Activated T-cell treated with anti-CD3 and anti-CD28 coated beads, Interleukin-2, amount 50 U/mL, for 1 hour (primary cell): ENCODE data around the gene TMEM25.
A peak's percentile ranks its signal among the peaks of the same experiment; 100 is the strongest.
"Not testable (repeated sequence)": the region's sequence is repeated elsewhere in the genome, so short reads cannot be mapped to it uniquely, and the experiment has no call there.

Experiments
- DNase-seq: peaks from one replicate; pipeline ENCODE4 v3.0.0-alpha.2; 2020

TMEM25 gene

GRCh38 chr11:118530683-118531596, at the start of gene TMEM25:
Gene TMEM25 (plus strand): TSS chr11:118531192. CDS start chr11:118531802, 610 bp downstream.
- DNase-seq: peak; percentile 81

GRCh38 chr11:118481238-118481637, 49.8 kb upstream of the TMEM25 start:
- not testable (repeated sequence) for DNase-seq

DNA sequence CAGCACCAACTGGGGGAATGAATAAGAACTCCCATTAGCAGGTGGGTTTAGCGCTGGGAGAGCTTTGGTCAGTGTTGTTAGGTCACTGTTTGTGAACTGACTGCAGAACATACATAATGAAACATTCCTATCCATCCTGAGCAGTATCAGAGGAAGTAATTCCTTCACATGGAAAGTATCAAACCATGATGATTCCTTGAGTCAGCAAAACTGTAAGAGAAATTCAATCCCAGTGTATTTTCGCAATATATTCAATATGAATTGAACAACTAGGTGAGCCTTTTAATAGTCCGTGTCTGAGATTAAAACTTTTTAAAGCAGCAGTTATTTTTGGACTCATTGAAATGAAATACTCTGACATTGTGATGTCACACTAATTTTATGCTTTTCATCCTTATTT, 46.6 kb upstream of the TMEM25 start:
- DNase-seq: no peak

GRCh38 chr11:118485273-118485672, 45.7 kb upstream of the TMEM25 start:
- DNase-seq: no peak

DNA sequence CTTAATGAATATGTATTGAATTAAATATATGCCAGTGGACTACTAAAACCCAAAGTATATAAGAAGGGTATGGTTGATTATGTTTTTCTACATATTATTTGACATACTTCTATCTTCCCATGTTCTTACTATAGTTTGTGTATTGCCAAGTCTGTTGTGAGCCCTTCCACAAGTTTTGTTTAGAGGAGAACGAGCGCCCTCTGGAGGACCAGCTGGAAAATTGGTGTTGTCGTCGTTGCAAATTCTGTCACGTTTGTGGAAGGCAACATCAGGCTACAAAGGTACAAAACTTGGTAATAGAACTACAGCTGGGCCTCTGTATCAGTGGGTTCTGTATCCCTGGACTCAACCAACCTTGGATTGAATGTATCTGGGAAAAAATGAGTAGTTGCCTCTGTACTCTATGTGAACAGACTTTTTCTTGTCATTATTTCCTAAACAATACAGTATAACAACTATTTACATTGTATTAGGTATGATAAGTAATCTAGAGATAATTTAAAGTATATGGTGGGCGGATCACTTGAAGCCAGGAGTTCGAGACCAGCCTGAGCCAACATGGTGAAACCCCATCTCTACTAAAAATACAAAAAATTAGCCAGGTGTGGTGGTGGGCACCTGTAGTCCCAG, 42.4 kb upstream of the TMEM25 start:
- DNase-seq: peak; percentile 75

DNA sequence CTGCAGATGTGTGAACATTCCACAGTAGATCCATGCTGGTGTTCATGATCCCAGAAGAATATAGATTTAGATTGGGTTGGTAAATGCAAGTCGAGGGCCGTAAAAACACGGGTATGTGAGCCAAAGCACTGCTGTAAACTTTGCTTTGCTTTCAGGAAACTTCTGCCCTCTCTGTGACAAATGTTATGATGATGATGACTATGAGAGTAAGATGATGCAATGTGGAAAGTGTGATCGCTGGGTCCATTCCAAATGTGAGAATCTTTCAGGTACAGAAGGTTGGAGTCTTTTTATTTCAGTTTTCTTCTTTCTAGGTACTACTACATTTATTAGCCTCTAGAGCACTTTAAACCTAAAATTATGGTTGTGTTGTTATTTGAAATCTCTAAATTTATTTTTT, 40.0 kb upstream of the TMEM25 start:
- DNase-seq: no peak

DNA sequence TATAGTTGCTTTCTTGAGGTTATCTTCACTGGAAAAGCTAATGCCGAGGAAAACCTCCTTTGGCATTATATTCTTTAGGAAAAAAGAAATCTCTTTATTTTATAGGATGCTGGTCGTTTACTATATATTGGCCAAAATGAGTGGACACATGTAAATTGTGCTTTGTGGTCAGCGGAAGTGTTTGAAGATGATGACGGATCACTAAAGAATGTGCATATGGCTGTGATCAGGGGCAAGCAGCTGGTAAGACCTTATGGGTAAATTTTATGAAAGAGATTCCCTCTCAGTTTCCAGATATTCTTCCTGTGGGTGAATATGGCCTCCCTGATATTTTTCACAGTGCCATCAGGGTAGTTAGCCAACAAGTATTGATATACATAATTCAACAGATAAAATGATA, 33.2 kb upstream of the TMEM25 start:
- no peak for DNase-seq

GRCh38 chr11:118503216-118503615, 27.8 kb upstream of the TMEM25 start:
- no peak for DNase-seq

DNA sequence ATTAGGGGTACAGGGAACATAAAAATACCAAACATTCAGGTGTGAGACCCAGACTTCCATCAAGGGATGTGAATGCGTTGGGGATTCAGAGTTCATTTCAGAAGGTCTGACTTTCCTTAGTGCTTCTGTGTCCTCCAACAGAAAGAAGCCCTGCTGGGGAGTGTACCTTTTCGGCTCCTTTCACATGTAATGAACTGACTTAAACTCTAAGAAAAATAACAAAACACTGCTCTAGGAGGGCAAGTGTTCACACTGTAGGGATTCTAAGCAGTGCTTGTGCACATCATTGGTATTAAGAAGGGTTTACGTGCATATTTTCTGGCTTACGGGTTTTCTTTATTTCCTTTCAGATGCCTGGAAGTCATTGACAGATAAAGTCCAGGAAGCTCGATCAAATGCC, 19.4 kb upstream of the TMEM25 start:
- DNase-seq: no peak

GRCh38 chr11:118514103-118514502, 16.9 kb upstream of the TMEM25 start:
- DNase-seq: no peak

- DNase-seq: no peak
These were observed 11.4 kb upstream of the TMEM25 start for GRCh38 chr11:118519549-118519948.

- no peak for DNase-seq
These were observed 9.1 kb upstream of the TMEM25 start for GRCh38 chr11:118521892-118522311.

GRCh38 chr11:118522571-118523072, 8.4 kb upstream of the TMEM25 start:
- no peak for DNase-seq

- DNase-seq: no peak
These were observed 6.6 kb upstream of the TMEM25 start for GRCh38 chr11:118524356-118524755.

GRCh38 chr11:118524757-118525470, 6.1 kb upstream of the TMEM25 start:
- DNase-seq: no peak

DNA sequence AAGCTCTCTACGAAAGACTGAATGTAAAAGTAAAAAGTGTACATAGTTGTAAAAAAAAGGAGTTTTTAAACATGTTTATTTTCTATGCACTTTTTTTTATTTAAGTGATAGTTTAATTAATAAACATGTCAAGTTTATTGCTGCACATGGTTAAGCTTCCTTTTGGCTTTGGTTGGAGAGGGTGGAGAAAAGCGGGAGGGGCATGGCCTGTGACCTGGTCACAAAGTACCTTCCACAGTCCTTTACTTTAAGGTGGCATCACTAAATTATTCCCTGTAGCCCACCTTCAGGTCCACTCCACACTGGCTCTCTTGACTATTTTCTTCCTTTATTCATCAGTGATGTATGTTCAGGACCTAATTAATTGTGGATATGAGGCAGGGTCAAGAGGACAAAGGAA, 4.3 kb upstream of the TMEM25 start:
- DNase-seq: no peak

- no peak for DNase-seq
These were observed 3.9 kb upstream of the TMEM25 start, which contains the start of gene TTC36 for GRCh38 chr11:118527109-118527508. Gene TTC36 (plus strand): TSS chr11:118527474. CDS start chr11:118527495, 21 bp downstream.

DNA sequence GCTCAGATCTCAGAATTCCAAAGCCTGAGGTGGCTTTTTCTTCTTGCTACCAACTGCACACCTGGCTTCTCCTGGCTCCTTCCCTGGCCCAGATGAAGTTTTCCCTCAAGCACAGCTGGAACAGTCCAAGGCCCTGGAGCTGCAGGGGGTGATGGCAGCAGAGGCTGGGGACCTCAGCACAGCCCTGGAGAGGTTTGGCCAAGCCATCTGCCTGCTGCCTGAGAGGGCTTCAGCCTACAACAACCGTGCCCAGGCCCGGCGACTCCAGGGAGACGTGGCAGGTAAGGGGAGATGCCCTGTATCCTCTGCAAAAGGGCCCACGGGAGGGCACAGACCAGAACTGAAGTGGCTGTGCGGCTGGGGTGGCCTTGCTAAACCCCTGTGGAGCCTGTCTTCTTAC, 2.5 kb upstream of the TMEM25 start:
- no peak for DNase-seq

DNA sequence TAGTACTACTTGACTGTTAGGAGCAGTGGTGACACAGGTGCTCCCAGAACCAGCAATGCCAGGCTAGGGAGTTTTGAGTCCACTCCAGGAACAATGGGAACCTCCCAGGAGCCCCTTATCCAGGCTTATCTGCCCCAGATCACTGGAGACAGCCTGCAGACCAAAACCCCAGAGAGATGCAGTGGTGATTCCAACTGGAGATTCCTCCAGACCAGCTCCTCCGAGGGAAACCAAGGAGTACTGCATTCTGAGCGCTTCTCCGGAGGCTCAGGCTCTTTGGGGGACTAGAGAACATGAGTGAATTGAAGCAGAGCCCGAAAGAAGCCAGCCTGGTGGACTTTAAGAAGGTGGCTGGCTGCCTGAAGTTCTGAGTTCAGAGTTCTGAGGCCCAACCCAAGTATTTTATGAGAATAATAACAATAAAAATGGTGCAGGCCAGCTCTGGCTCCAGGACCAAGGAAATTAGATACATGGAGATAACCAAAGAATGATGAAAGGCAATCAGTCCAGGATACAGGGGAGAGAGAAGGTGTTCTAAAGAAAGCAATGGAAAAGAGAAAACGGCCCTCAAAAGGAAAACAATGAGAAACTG, 1.3 kb upstream of the TMEM25 start:
- no peak for DNase-seq

DNA sequence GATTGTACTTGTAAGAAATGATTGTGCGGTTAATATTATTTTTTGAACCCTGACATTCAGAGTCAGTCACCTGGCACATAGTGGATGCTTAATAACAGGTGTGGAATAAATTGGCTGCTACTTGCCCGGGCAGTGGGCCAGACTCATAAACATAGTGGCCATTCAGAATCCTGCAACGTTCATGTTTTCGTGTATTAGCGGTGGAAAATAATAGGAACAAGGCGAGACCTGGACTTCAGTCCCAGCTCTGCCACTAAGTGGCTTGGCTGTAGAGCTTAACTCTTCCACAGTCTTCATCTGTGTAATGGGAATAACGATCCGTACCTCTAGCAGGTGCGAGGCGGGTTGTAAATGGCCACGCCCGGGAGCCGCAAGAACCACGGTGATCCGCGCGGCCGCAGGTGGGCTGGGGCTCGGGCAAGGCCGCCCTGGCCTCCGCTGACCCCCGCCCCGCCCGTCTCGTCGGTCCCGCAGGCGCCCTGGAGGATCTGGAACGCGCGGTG, 761 bp upstream of the TMEM25 start:
- no peak for DNase-seq

DNA sequence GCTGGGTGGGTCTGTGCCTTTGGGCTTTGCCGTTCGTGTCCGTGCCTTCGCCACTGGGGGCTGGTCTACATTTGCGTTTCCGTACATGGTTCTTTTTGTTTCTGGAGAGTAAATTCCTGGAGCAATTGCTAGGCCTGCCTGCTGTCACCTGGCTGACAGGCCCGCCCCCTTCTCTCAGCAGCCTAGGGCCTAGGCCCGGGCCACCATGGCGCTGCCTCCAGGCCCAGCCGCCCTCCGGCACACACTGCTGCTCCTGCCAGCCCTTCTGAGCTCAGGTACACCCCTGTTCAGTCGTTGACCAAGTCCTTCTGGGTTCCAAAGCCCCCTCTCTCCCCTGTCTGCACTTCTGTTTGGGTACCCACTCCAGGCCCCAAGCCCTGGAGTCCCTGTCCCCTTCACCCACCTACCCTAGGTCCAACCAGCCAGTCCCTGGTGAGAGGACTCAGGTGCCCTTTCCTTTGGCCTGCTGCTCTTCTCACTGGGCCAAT, 649 bp downstream of the TMEM25 start:
- no peak for DNase-seq

GRCh38 chr11:118532091-118532490, 1.1 kb downstream of the TMEM25 start:
- no peak for DNase-seq
